ENCODE results near the gene PTPRK.

- no peak for TF ChIP-seq CTCF (IDR thresholded peaks at IDR 0.05; ENCODE audit: low read depth, low read length)
- no peak for TF ChIP-seq EZH2phosphoT487 (IDR thresholded peaks at IDR 0.05; ENCODE audit: low read depth)
Observed at GRCh38 chr6:128071212-128071611, 449.2 kb downstream of the PTPRK start.

Data from OCI-LY3 (cell line).